Keratinocyte (primary cell): ENCODE data around the gene COX4I2. TPM values are rescaled to one million over a fixed set of nuclear protein-coding genes. Genes with fewer than 3 reads are reported as not detected.

Experiments used
- DNase-seq: peaks from one replicate; pipeline ENCODE4 v3.0.0-alpha.2; 2011; ENCODE audit warnings: low read depth, missing footprints, low spot score
- FAIRE-seq: peaks from 2 replicates; lab custom pipeline; 2011; peaks lifted over from hg19 to GRCh38; lab: Jason Lieb, UNC
- H2AFZ ChIP-seq: 2 replicates; pipeline ENCODE4 v1.6.0; 2012; ENCODE audit warnings: low read length, control low read depth, inconsistent platforms; ENCODE audit not compliant: control insufficient read depth
- H3K27ac ChIP-seq: 2 replicates; pipeline ENCODE4 v1.5.1; 2011; ENCODE audit warnings: low read length; ENCODE audit not compliant: control insufficient read depth, insufficient read depth
- H3K27me3 ChIP-seq: 3 replicates; pipeline ENCODE4 v1.6.0; 2011; ENCODE audit warnings: low read length; ENCODE audit not compliant: control insufficient read depth, insufficient read depth; ENCODE audit errors: extremely low read depth
- H3K36me3 ChIP-seq, 2 experiments: 2 replicates in 1 of 2; 3 replicates in 1 of 2; pipeline ENCODE4 v1.5.1; 2011; ENCODE audit warnings: low read length in 2 of 2, mild to moderate bottlenecking in 1 of 2; ENCODE audit not compliant: control insufficient read depth in 2 of 2, insufficient read depth in 2 of 2; ENCODE audit errors: extremely low read depth in 1 of 2
- H3K4me1 ChIP-seq: 3 replicates; pipeline ENCODE4 v1.5.1; 2011; ENCODE audit warnings: low read length; ENCODE audit not compliant: control insufficient read depth, insufficient read depth; ENCODE audit errors: extremely low read depth
- H3K4me2 ChIP-seq: 3 replicates; pipeline ENCODE4 v1.6.0; 2011; ENCODE audit warnings: low read depth, low read length; ENCODE audit not compliant: control insufficient read depth, insufficient read depth; ENCODE audit errors: extremely low read depth
- H3K4me3 ChIP-seq, 3 experiments: fragments of 200-600 bp in 1 of 3; sonication (generic) in 1 of 3; 2 replicates in 2 of 3; 3 replicates in 1 of 3; pipeline ENCODE4 v1.5.1; 2011 to 2016; ENCODE audit warnings: low read length in 3 of 3, mild to moderate bottlenecking in 3 of 3, control low read depth in 2 of 3, inconsistent platforms in 1 of 3, low read depth in 1 of 3, mixed read lengths in 1 of 3, mixed run types in 1 of 3, moderate library complexity in 1 of 3; ENCODE audit not compliant: control insufficient read depth in 2 of 3, insufficient read depth in 2 of 3; ENCODE audit errors: extremely low read depth in 1 of 3
- H3K79me2 ChIP-seq: 2 replicates; pipeline ENCODE4 v1.6.0; 2012; ENCODE audit warnings: low read length; ENCODE audit not compliant: control insufficient read depth, insufficient read depth
- H3K9ac ChIP-seq: 3 replicates; pipeline ENCODE4 v1.6.0; 2011; ENCODE audit warnings: low read length; ENCODE audit not compliant: control insufficient read depth, insufficient read depth; ENCODE audit errors: extremely low read depth
- H3K9me1 ChIP-seq: 3 replicates; pipeline ENCODE4 v1.6.0; 2011; ENCODE audit warnings: low read length; ENCODE audit not compliant: control insufficient read depth, insufficient read depth; ENCODE audit errors: extremely low read depth
- H3K9me3 ChIP-seq: 2 replicates; pipeline ENCODE4 v1.5.1; 2012; ENCODE audit warnings: low read depth, low read length; ENCODE audit not compliant: control insufficient read depth
- H4K20me1 ChIP-seq: 3 replicates; pipeline ENCODE4 v1.6.0; 2011; ENCODE audit warnings: low read length; ENCODE audit not compliant: control insufficient read depth, insufficient read depth; ENCODE audit errors: extremely low read depth
- CTCF ChIP-seq, 3 experiments: IDR thresholded peaks in 1 of 3; conservative IDR thresholded peaks in 1 of 3; optimal IDR thresholded peaks in 1 of 3; 2 replicates in 2 of 3; 3 replicates in 1 of 3; pipeline versions ENCODE3 to v1.5.1; 2011; ENCODE audit warnings: low read length in 3 of 3, mild to moderate bottlenecking in 3 of 3, moderate library complexity in 2 of 3, control low read depth in 1 of 3, inconsistent platforms in 1 of 3; ENCODE audit not compliant: insufficient read depth in 2 of 3; ENCODE audit errors: extremely low read depth in 1 of 3
- EZH2 ChIP-seq: IDR thresholded peaks from one replicate; pipeline ENCODE4 v1.6.1; 2012; ENCODE audit warnings: inconsistent platforms, mild to moderate bottlenecking, low read length, moderate library complexity
- dilution Hi-C: fragments of 300-500 bp; cut with MboI; formaldehyde crosslinking; loops from one replicate; pipeline ENCODE4 v1.7.0; 2020; ENCODE audit warnings: low sequenced_read_pairs; ENCODE audit not compliant: extremely low pct_ligation_motif_present
- polyA plus RNA-seq, 5 experiments: library from polyadenylated mRNA; depleted of rRNA in 3 of 5; stranded (reverse) in 3 of 5; stranded (forward) in 1 of 5; unstranded in 1 of 5; fragments of >200 nt; gene quantifications; 1 replicate in 1 of 5; 2 replicates in 3 of 5; 3 replicates in 1 of 5; pipeline versions ENCODE4 v1.2.1 to v1.2.3, GENCODE V29; 2011 to 2012; ENCODE audit warnings: missing spikeins in 2 of 5, low read depth in 1 of 5, low replicate concordance in 1 of 5

The COX4I2 gene
- polyA plus RNA-seq, 1 donor (not counting 4 experiments of a cell fraction or from before 2014, with no cell fraction given): not detected

- peaks cover 6% of the 10 kb centered on the region for H4K20me1 ChIP-seq
- H3K4me3 ChIP-seq: no peak overlapping the region
- DNase-seq (no peak), FAIRE-seq (no peak)
- no peak overlapping the region for H3K4me2 ChIP-seq
- H3K79me2 ChIP-seq: peaks cover 85% of the 10 kb centered on the region
- no peaks in the 10 kb centered on the region for H3K9me1 ChIP-seq
- H3K27me3 ChIP-seq: no peaks in the 10 kb centered on the region
- no peaks in the 10 kb centered on the region for H3K9me3 ChIP-seq
- peaks cover 19% of the 10 kb centered on the region for H3K4me1 ChIP-seq
- H3K27ac ChIP-seq: no peak overlapping the region
- H2AFZ ChIP-seq: no peak overlapping the region
- H3K36me3 ChIP-seq: peaks cover 25 to 37% of the 10 kb centered on the region in 2 experiments
- H3K9ac ChIP-seq: no peak overlapping the region
- dilution Hi-C loops: no loop called here
- TF ChIP-seq EZH2: no peak
- no peak for TF ChIP-seq CTCF (optimal IDR thresholded peaks at IDR 0.05 in 1 of 3, IDR thresholded peaks at IDR 0.05 in 1 of 3, conservative IDR thresholded peaks at IDR 0.05 in 1 of 3; ENCODE audit: extremely low read depth in 1 of 3, insufficient read depth in 2 of 3, low read length in 3 of 3)
These were observed 33.6 kb downstream of the COX4I2 start for GRCh38 chr20:31671324-31671723.

GRCh38 chr20:31673435-31673834 is 35.7 kb downstream of the COX4I2 start:
- Histone ChIP-seq H3K4me3 (no peak overlapping the region), H3K9me1 (peaks cover 3% of the 10 kb centered on the region), H3K27me3 (no peaks in the 10 kb centered on the region), H2AFZ (no peak overlapping the region), H3K4me2 (no peak overlapping the region), H3K36me3 (peaks cover 29 to 40% of the 10 kb centered on the region in 2 experiments), H3K79me2 (peaks cover 86% of the 10 kb centered on the region), H3K4me1 (peaks cover 29% of the 10 kb centered on the region), H3K27ac (no peak overlapping the region), H3K9ac (no peak overlapping the region), H3K9me3 (no peaks in the 10 kb centered on the region), H4K20me1 (peaks cover 6% of the 10 kb centered on the region)
- TF ChIP-seq CTCF (optimal IDR thresholded peaks at IDR 0.05 in 1 of 3, IDR thresholded peaks at IDR 0.05 in 1 of 3, conservative IDR thresholded peaks at IDR 0.05 in 1 of 3; ENCODE audit: extremely low read depth in 1 of 3, insufficient read depth in 2 of 3, low read length in 3 of 3): no peak
- no peak for TF ChIP-seq EZH2
- DNase-seq (no peak), FAIRE-seq (no peak)
- dilution Hi-C loops: no loop called here
